H1 (cell line): ENCODE measurements around the gene GANAB.

Experiments used
- CREB1 ChIP-seq: IDR thresholded peaks from 2 replicates; pipeline ENCODE4 v1.6.1; 2012; ENCODE audit warnings: inconsistent platforms
- GABPA ChIP-seq: IDR thresholded peaks from 2 replicates; pipeline ENCODE4 v1.6.1; 2011; ENCODE audit warnings: mild to moderate bottlenecking, low read length, moderate library complexity, borderline replicate concordance; ENCODE audit not compliant: insufficient read depth
- KDM1A ChIP-seq: fragments of 200-600, 300-600 bp; sonication (generic); IDR thresholded peaks from 2 replicates; pipeline ENCODE4 v1.7.1; 2016; ENCODE audit warnings: mild to moderate bottlenecking, low read length, borderline replicate concordance
- MAFK ChIP-seq: IDR thresholded peaks from 2 replicates; pipeline ENCODE4 v1.6.1; 2012; ENCODE audit warnings: low read depth, mild to moderate bottlenecking, improper control_type of control experiment, low read length
- POLR2A ChIP-seq, 2 experiments: IDR thresholded peaks; 1 replicate in 1 of 2; 2 replicates in 1 of 2; pipeline ENCODE4 v1.6.1; 2011; ENCODE audit warnings: low read depth in 2 of 2, low read length in 2 of 2, mild to moderate bottlenecking in 2 of 2; ENCODE audit errors: control extremely low read depth in 1 of 2
- RAD21 ChIP-seq, 2 experiments: IDR thresholded peaks in 1 of 2; conservative IDR thresholded peaks in 1 of 2; 2 replicates each; pipeline ENCODE4 v1.6.1; 2011; ENCODE audit warnings: low read depth in 2 of 2, low read length in 2 of 2, improper control_type of control experiment in 1 of 2, inconsistent platforms in 1 of 2, mild to moderate bottlenecking in 1 of 2, moderate library complexity in 1 of 2
- SIN3A ChIP-seq, 2 experiments: IDR thresholded peaks in 1 of 2; conservative IDR thresholded peaks in 1 of 2; 2 replicates each; pipeline ENCODE4 v1.6.1; 2011 to 2012; ENCODE audit warnings: low read length in 2 of 2, improper control_type of control experiment in 1 of 2, low read depth in 1 of 2, mild to moderate bottlenecking in 1 of 2
- TAF1 ChIP-seq: IDR thresholded peaks from 2 replicates; pipeline ENCODE4 v1.6.1; 2011; ENCODE audit warnings: mild to moderate bottlenecking, low read depth, low read length
- TBP ChIP-seq: IDR thresholded peaks from 2 replicates; pipeline ENCODE4 v1.6.1; 2011; ENCODE audit warnings: low read depth, low read length, improper control_type of control experiment
- TCF12 ChIP-seq: IDR thresholded peaks from 2 replicates; pipeline ENCODE4 v1.6.1; 2011; ENCODE audit warnings: low read depth, mild to moderate bottlenecking, low read length
- TF ChIP-seq, protein P1 (sequence below), 3 experiments: IDR thresholded peaks; 1 replicate in 2 of 3; 2 replicates in 1 of 3; pipeline versions ENCODE4 v1.5.1 to v1.6.1; 2011; ENCODE audit warnings: low read length in 3 of 3, mild to moderate bottlenecking in 3 of 3, inconsistent platforms in 2 of 3, low read depth in 1 of 3, moderate library complexity in 1 of 3; ENCODE audit not compliant: insufficient read depth in 1 of 3; ENCODE audit errors: control extremely low read depth in 1 of 3
- TF ChIP-seq, protein P2 (sequence below): IDR thresholded peaks from 2 replicates; pipeline ENCODE4 v1.6.1; 2011; ENCODE audit warnings: low read length, improper control_type of control experiment
- TF ChIP-seq, protein P3 (sequence below): IDR thresholded peaks from 2 replicates; pipeline ENCODE4 v1.6.1; 2012; ENCODE audit warnings: inconsistent platforms

DNA sequence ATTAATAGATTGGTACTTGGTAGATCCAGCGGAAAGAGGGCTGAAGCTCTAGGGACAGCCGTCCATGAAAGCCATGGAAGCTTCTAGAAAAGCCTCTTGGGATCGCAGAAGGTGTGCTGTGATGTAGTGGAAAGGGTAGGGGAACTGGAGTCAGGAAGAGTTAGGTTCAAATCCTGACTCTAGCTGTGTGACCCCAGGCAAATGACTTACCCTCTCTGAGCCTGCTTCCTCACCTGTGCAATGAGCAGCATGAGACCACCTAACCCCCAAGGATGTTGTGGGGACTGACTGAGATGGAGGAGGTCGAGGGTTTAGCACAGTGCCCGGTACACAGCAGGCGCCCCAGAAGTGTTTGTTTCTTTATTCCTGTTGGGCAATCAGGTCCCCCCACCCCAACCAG is 36.0 kb downstream of the GANAB start:
- no peak for TF ChIP-seq POLR2A (IDR thresholded peaks at IDR 0.05; ENCODE audit: control extremely low read depth in 1 of 2, low read depth in 2 of 2, low read length in 2 of 2)
- no peak for TF ChIP-seq TBP
- TF ChIP-seq, protein P1, sequence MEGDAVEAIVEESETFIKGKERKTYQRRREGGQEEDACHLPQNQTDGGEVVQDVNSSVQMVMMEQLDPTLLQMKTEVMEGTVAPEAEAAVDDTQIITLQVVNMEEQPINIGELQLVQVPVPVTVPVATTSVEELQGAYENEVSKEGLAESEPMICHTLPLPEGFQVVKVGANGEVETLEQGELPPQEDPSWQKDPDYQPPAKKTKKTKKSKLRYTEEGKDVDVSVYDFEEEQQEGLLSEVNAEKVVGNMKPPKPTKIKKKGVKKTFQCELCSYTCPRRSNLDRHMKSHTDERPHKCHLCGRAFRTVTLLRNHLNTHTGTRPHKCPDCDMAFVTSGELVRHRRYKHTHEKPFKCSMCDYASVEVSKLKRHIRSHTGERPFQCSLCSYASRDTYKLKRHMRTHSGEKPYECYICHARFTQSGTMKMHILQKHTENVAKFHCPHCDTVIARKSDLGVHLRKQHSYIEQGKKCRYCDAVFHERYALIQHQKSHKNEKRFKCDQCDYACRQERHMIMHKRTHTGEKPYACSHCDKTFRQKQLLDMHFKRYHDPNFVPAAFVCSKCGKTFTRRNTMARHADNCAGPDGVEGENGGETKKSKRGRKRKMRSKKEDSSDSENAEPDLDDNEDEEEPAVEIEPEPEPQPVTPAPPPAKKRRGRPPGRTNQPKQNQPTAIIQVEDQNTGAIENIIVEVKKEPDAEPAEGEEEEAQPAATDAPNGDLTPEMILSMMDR (IDR thresholded peaks at IDR 0.05; ENCODE audit: control extremely low read depth in 1 of 3, insufficient read depth in 1 of 3, low read depth in 1 of 3, low read length in 3 of 3), result no peak
- TF ChIP-seq KDM1A, result peak; percentile 56; the same call in 1 of the 2 replicates
- no peak for TF ChIP-seq SIN3A (conservative IDR thresholded peaks at IDR 0.05 in 1 of 2, IDR thresholded peaks at IDR 0.05 in 1 of 2; ENCODE audit: low read depth in 1 of 2, low read length in 2 of 2)
- no peak for TF ChIP-seq MAFK
- TF ChIP-seq RAD21 (IDR thresholded peaks at IDR 0.05 in 1 of 2, conservative IDR thresholded peaks at IDR 0.05 in 1 of 2; ENCODE audit: low read depth in 2 of 2, low read length in 2 of 2), result no peak
- TF ChIP-seq, protein P2, sequence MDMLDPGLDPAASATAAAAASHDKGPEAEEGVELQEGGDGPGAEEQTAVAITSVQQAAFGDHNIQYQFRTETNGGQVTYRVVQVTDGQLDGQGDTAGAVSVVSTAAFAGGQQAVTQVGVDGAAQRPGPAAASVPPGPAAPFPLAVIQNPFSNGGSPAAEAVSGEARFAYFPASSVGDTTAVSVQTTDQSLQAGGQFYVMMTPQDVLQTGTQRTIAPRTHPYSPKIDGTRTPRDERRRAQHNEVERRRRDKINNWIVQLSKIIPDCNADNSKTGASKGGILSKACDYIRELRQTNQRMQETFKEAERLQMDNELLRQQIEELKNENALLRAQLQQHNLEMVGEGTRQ, result no peak
- TF ChIP-seq GABPA, result no peak
- TF ChIP-seq, protein P3, sequence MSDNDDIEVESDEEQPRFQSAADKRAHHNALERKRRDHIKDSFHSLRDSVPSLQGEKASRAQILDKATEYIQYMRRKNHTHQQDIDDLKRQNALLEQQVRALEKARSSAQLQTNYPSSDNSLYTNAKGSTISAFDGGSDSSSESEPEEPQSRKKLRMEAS, result no peak
- no peak for TF ChIP-seq CREB1
- no peak for TF ChIP-seq TAF1
- TF ChIP-seq TCF12, result no peak
